Type B pancreatic cell (in vitro differentiated cells): ENCODE data around the gene CREBBP. TPM values are rescaled to one million over a fixed set of nuclear protein-coding genes. Genes with fewer than 3 reads are reported as not detected.

ENCODE experiments used
- DNase-seq: peaks from one replicate; pipeline ENCODE4 v3.0.0; 2021; ENCODE audit warnings: mixed read lengths; ENCODE audit not compliant: unreplicated experiment; ENCODE audit errors: extremely low spot score
- H3K27ac Mint-ChIP-seq: 2 replicates; pipeline ENCODE4 v1.8.0; 2021; ENCODE audit warnings: mild to moderate bottlenecking, mixed read lengths
- H3K27me3 Mint-ChIP-seq: 2 replicates; pipeline ENCODE4 v1.8.0; 2021; ENCODE audit warnings: mixed read lengths
- H3K36me3 Mint-ChIP-seq: 2 replicates; pipeline ENCODE4 v1.8.0; 2021; ENCODE audit warnings: mixed read lengths
- H3K4me1 Mint-ChIP-seq: one replicate; pipeline ENCODE4 v1.8.0; 2021; ENCODE audit warnings: mixed read lengths; ENCODE audit not compliant: unreplicated experiment
- H3K4me3 Mint-ChIP-seq: 2 replicates; pipeline ENCODE4 v1.8.0; 2021; ENCODE audit warnings: mild to moderate bottlenecking, mixed read lengths
- H3K9me3 Mint-ChIP-seq: 2 replicates; pipeline ENCODE4 v1.8.0; 2021; ENCODE audit warnings: mixed read lengths
- total RNA-seq: library from RNA; stranded (reverse); gene quantifications from 2 replicates; pipeline ENCODE4 v1.2.1, GENCODE V29; 2021; ENCODE audit warnings: low replicate concordance
- TF ChIP-seq, protein P1 (sequence below): fragments of 200-600 bp; sonication (generic); conservative IDR thresholded peaks from 2 replicates; pipeline ENCODE4 v1.5.0; 2021; ENCODE audit warnings: antibody characterized with exemption, mild to moderate bottlenecking

The CREBBP gene
- total RNA-seq, 1 donor from 2014 or later, result 93.6 TPM

- Mint-ChIP-seq H3K4me1 (no peaks in the 10 kb centered on the region), H3K27me3 (no peaks in the 10 kb centered on the region), H3K27ac (no peak overlapping the region), H3K4me3 (no peak overlapping the region), H3K9me3 (no peaks in the 10 kb centered on the region), H3K36me3 (peaks cover 29% of the 10 kb centered on the region)
- TF ChIP-seq, protein P1, sequence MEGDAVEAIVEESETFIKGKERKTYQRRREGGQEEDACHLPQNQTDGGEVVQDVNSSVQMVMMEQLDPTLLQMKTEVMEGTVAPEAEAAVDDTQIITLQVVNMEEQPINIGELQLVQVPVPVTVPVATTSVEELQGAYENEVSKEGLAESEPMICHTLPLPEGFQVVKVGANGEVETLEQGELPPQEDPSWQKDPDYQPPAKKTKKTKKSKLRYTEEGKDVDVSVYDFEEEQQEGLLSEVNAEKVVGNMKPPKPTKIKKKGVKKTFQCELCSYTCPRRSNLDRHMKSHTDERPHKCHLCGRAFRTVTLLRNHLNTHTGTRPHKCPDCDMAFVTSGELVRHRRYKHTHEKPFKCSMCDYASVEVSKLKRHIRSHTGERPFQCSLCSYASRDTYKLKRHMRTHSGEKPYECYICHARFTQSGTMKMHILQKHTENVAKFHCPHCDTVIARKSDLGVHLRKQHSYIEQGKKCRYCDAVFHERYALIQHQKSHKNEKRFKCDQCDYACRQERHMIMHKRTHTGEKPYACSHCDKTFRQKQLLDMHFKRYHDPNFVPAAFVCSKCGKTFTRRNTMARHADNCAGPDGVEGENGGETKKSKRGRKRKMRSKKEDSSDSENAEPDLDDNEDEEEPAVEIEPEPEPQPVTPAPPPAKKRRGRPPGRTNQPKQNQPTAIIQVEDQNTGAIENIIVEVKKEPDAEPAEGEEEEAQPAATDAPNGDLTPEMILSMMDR, result no peak
- DNase-seq, result no peak
These were observed 99.1 kb downstream of the CREBBP start for GRCh38 chr16:3781421-3781820.

DNA sequence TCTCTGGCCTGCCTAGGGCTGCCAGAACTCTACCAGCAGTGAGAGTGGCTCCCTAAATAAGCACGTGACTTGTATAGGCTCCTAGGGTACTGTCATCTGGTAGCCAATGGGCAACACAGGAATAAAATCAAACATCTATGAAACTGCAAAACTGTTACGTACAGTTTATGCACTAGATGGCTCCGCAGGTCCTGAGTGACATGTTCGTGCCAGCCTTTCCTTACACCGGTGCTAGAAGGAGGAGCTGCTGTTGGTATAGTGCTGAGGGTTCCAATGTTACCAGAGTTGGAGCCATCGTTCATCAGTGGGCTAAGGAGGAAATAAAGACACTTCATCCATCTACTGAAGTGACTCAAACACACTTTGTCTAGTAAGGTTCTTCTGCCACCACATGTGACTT lies 99.9 kb downstream of the CREBBP start:
- H3K4me3 Mint-ChIP-seq, result no peak overlapping the region
- no peaks in the 10 kb centered on the region for H3K9me3 Mint-ChIP-seq
- H3K27me3 Mint-ChIP-seq, result no peaks in the 10 kb centered on the region
- no peak for DNase-seq
- no peaks in the 10 kb centered on the region for H3K4me1 Mint-ChIP-seq
- H3K36me3 Mint-ChIP-seq, result peaks cover 29% of the 10 kb centered on the region
- TF ChIP-seq, protein P1, result no peak
- no peak overlapping the region for H3K27ac Mint-ChIP-seq

DNA sequence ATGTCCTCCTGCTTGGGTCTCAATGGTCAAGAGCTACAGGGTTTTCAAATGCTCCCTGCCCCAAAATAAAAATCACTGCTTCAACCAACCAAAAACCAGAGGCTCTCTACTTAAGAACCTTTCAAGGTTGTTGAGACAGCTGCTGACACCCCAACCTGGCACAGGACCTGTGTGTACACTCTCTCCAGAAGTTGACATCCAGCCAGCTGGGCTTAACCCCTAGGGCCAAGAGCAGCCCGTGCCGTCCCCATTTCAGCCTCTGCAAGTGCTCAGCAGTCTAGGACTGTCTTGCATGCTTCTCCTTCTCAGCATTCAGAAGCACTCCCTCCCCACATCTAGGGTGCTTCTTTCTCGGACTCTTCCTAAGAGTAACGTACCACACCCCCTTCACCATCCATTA lies 104.2 kb downstream of the CREBBP start:
- TF ChIP-seq, protein P1, result no peak
- no peak for DNase-seq
- Mint-ChIP-seq H3K9me3 (no peaks in the 10 kb centered on the region), H3K4me1 (no peaks in the 10 kb centered on the region), H3K4me3 (no peak overlapping the region), H3K36me3 (peaks cover 35% of the 10 kb centered on the region), H3K27me3 (no peaks in the 10 kb centered on the region), H3K27ac (no peak overlapping the region)

- H3K9me3 Mint-ChIP-seq, result no peaks in the 10 kb centered on the region
- no peaks in the 10 kb centered on the region for H3K4me1 Mint-ChIP-seq
- H3K36me3 Mint-ChIP-seq, result peaks cover 37% of the 10 kb centered on the region
- DNase-seq, result no peak
- H3K27ac Mint-ChIP-seq, result peak overlapping the region; percentile 29
- no peaks in the 10 kb centered on the region for H3K27me3 Mint-ChIP-seq
- no peak overlapping the region for H3K4me3 Mint-ChIP-seq
- TF ChIP-seq, protein P1, result no peak
These were observed 105.7 kb downstream of the CREBBP start for GRCh38 chr16:3774819-3775218.

- Mint-ChIP-seq H3K4me3 (no peak overlapping the region), H3K27me3 (no peaks in the 10 kb centered on the region), H3K27ac (peak overlapping the region; percentile 29), H3K36me3 (peaks cover 38% of the 10 kb centered on the region), H3K4me1 (no peaks in the 10 kb centered on the region), H3K9me3 (no peaks in the 10 kb centered on the region)
- DNase-seq, result no peak
- TF ChIP-seq, protein P1, result no peak
These were observed 106.3 kb downstream of the CREBBP start for GRCh38 chr16:3774156-3774767.

DNA sequence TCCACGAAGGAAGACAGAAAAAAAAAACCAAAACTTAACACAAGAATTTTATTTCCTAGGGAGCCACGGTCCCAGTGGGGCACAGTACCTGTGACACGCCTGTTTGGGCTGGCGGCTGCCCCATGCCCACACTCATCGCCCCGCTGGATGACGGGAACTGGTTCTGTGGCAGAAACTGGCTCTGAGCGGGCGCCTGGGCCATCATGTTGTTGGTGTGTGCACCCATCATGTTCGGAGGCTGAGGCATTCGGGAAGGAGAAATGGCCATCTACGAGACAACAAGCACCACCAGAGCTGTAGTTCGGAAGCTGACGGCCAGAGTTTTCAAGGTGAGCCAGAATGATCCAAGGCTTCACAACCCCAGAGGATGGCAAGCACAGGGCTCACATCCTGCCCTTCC lies 106.8 kb downstream of the CREBBP start:
- no peak overlapping the region for H3K27ac Mint-ChIP-seq
- H3K36me3 Mint-ChIP-seq, result peaks cover 41% of the 10 kb centered on the region
- H3K27me3 Mint-ChIP-seq, result no peaks in the 10 kb centered on the region

More for the DNA sequence above, 106.8 kb downstream of the CREBBP start:
- peak; percentile 58 for DNase-seq
- Mint-ChIP-seq H3K9me3 (no peaks in the 10 kb centered on the region), H3K4me1 (no peaks in the 10 kb centered on the region), H3K4me3 (no peak overlapping the region)
- TF ChIP-seq, protein P1, result no peak
